HepG2 (cell line): Measurements from ENCODE around the gene SFI1. TPM values are rescaled to one million over a fixed set of nuclear protein-coding genes. Genes with fewer than 3 reads are reported as not detected.

Experiments used
- ATAC-seq: fragments of 200-7000 bp; cut with Tn5 transposase; 3 replicates; pipeline ENCODE4 v1.9.1; 2020; ENCODE audit warnings: mild to moderate bottlenecking, moderate library complexity
- BruUV-seq: library from RNA; stranded (reverse); fragments of 400-500 nt; replicated peaks from 2 replicates; lab custom pipeline; 2021; lab: Mats Ljungman, UMichigan
- CTCF ChIA-PET: fragments of 300-600 bp; formaldehyde crosslinking; extraction: SDS; loops from one replicate; lab custom pipeline; 2021; ENCODE audit warnings: low total read pairs, inconsistent platforms, low intra/inter-chr PET ratio; lab: Yijun Ruan, JAX
- POLR2A ChIA-PET: fragments of 350-600 bp; sonication (Branson Sonifier 250); formaldehyde crosslinking; loops from one replicate; lab custom pipeline; 2020; ENCODE audit warnings: antibody characterized with exemption, inconsistent platforms; lab: Yijun Ruan, JAX
- DNase-seq: peaks from one replicate; pipeline ENCODE4 v3.0.0-alpha.2; 2015; ENCODE audit warnings: low spot score
- FAIRE-seq: peaks from 3 replicates; lab custom pipeline; 2011; peaks lifted over from hg19 to GRCh38; lab: Jason Lieb, UNC
- H2AFZ ChIP-seq: one replicate; pipeline ENCODE4 v1.6.1; 2011; ENCODE audit warnings: low read length, inconsistent platforms
- H3K27ac ChIP-seq: fragments of 300-600 bp; 3 replicates; pipeline ENCODE4 v1.8.0; 2011; ENCODE audit warnings: mixed run types, mild to moderate bottlenecking, mixed read lengths, low read length, inconsistent platforms; ENCODE audit not compliant: insufficient read depth; ENCODE audit errors: extremely low read length
- H3K27me3 ChIP-seq, 2 experiments: fragments of 200-600 bp in 1 of 2; 2 replicates in 1 of 2; 3 replicates in 1 of 2; pipeline versions ENCODE4 v1.6.0 to v1.8.0; 2011; ENCODE audit warnings: low read length in 2 of 2, mild to moderate bottlenecking in 2 of 2, moderate library complexity in 2 of 2, inconsistent platforms in 1 of 2; ENCODE audit not compliant: insufficient read depth in 2 of 2, control insufficient read depth in 1 of 2
- H3K36me3 ChIP-seq, 2 experiments: fragments of 200-600 bp in 1 of 2; replicated peaks in 1 of 2; 2 replicates in 1 of 2; 3 replicates in 1 of 2; pipeline versions ENCODE4 v1.5.1 to v1.8.0; 2011; ENCODE audit warnings: low read length in 2 of 2, inconsistent platforms in 1 of 2; ENCODE audit not compliant: insufficient read depth in 2 of 2, control insufficient read depth in 1 of 2
- H3K4me1 ChIP-seq: 2 replicates; pipeline ENCODE4 v1.5.1; 2012; ENCODE audit warnings: low read length, inconsistent platforms; ENCODE audit not compliant: insufficient read depth
- H3K4me2 ChIP-seq: 2 replicates; pipeline ENCODE4 v1.6.0; 2011; ENCODE audit warnings: low read depth, low read length, inconsistent platforms
- H3K4me3 ChIP-seq, 3 experiments: fragments of 200-600 bp in 1 of 3; sonication (generic), shearing (Covaris generic) in 1 of 3; replicated peaks in 1 of 3; 2 replicates each; pipeline ENCODE4 v1.5.1; 2011 to 2016; ENCODE audit warnings: low read length in 3 of 3, inconsistent platforms in 2 of 3, low read depth in 2 of 3, mild to moderate bottlenecking in 2 of 3, control low read depth in 1 of 3, mixed read lengths in 1 of 3; ENCODE audit not compliant: insufficient read depth in 1 of 3
- H3K79me2 ChIP-seq: one replicate; pipeline ENCODE4 v1.6.1; 2011; ENCODE audit warnings: low read length, inconsistent platforms; ENCODE audit not compliant: insufficient read depth
- H3K9ac ChIP-seq: 2 replicates; pipeline ENCODE4 v1.6.0; 2011; ENCODE audit warnings: mild to moderate bottlenecking, low read depth, low read length, inconsistent platforms; ENCODE audit not compliant: insufficient read depth
- H3K9me3 ChIP-seq: 2 replicates; pipeline ENCODE4 v1.5.1; 2012; ENCODE audit warnings: mild to moderate bottlenecking, low read length
- H4K20me1 ChIP-seq: 2 replicates; pipeline ENCODE4 v1.6.0; 2011; ENCODE audit warnings: inconsistent platforms, mild to moderate bottlenecking, low read length, moderate library complexity; ENCODE audit not compliant: insufficient read depth
- AFF4 ChIP-seq: sonication (generic); formaldehyde crosslinking; IDR thresholded peaks from 2 replicates; pipeline ENCODE4 v1.4.0; 2020; ENCODE audit warnings: missing genetic modification reagents
- AHR ChIP-seq: IDR thresholded peaks from 2 replicates; pipeline ENCODE4 v1.6.1; 2018; ENCODE audit warnings: missing genetic modification reagents, missing compliant biosample characterization
- HOXA9 ChIP-seq: sonication (generic); formaldehyde crosslinking; IDR thresholded peaks from 2 replicates; pipeline ENCODE4 v1.8.1; 2022; ENCODE audit warnings: missing genetic modification reagents, mild to moderate bottlenecking, moderate library complexity, borderline replicate concordance
- KLF13 ChIP-seq: sonication (generic); formaldehyde crosslinking; IDR thresholded peaks from 2 replicates; pipeline ENCODE4 v1.4.0; 2020; ENCODE audit warnings: mild to moderate bottlenecking, missing genetic modification reagents
- NFATC3 ChIP-seq: sonication (generic); formaldehyde crosslinking; IDR thresholded peaks from 2 replicates; pipeline ENCODE4 v1.5.1; 2020; ENCODE audit warnings: mild to moderate bottlenecking, missing genetic modification reagents
- NR0B2 ChIP-seq: sonication (generic); formaldehyde crosslinking; IDR thresholded peaks from 2 replicates; pipeline ENCODE4 v1.4.0; 2020; ENCODE audit warnings: mild to moderate bottlenecking, missing genetic modification reagents
- RAD51 ChIP-seq: fragments of 450-650 bp; IDR thresholded peaks from 2 replicates; pipeline ENCODE4 v1.6.1; 2016; ENCODE audit warnings: borderline replicate concordance
- SMARCC2 ChIP-seq: fragments of 450-650 bp; IDR thresholded peaks from 2 replicates; pipeline ENCODE4 v1.6.1; 2017; ENCODE audit warnings: antibody characterized with exemption, mild to moderate bottlenecking
- TOPORS ChIP-seq: sonication (generic); formaldehyde crosslinking; IDR thresholded peaks from 2 replicates; pipeline ENCODE4 v1.8.0; 2023; ENCODE audit warnings: mild to moderate bottlenecking, missing genetic modification reagents
- ZNF207 ChIP-seq: fragments of 450-650 bp; IDR thresholded peaks from 2 replicates; pipeline ENCODE4 v1.6.1; 2016; ENCODE audit warnings: antibody characterized with exemption, borderline replicate concordance
- WGBS: methylation state at CpG from one replicate; pipeline ENCODE4 v1.1.6; 2017; ENCODE audit warnings: low lambda C conversion rate; 5-methylcytosine and 5-hydroxymethylcytosine counted together
- in situ Hi-C: cut with HindIII; loops from 2 replicates; pipeline ENCODE4 v1.10.0; 2017; ENCODE audit warnings: low pct_unique_long_range_greater_than_20kb; ENCODE audit not compliant: extremely low pct_ligation_motif_present
- intact Hi-C: fragments of 100-400 bp; cut with micrococcal nuclease; formaldehyde crosslinking; loops from one replicate; pipeline ENCODE4 v1.10.0; 2022; ENCODE audit not compliant: unreplicated experiment
- polyA plus RNA-seq, 8 experiments: library from polyadenylated mRNA; depleted of rRNA in 3 of 8; stranded (reverse) in 7 of 8; unstranded in 1 of 8; fragments of >200 nt; fragmentation: Illumina TruSeq in 4 of 8; extraction: Trizol in 4 of 8; gene quantifications; 2 replicates each; pipeline versions ENCODE4 v1.2.1 to v1.2.3, GENCODE V29; 2011 to 2016; ENCODE audit warnings: low read depth in 4 of 8, missing spikeins in 1 of 8, mixed read lengths in 1 of 8; ENCODE audit not compliant: insufficient read depth in 1 of 8
- total RNA-seq, 5 experiments: library from RNA; depleted of rRNA; stranded (reverse); fragments of >200 nt; fragmentation: Illumina TruSeq; extraction: Trizol; gene quantifications; 2 replicates each; pipeline ENCODE4 v1.2.3, GENCODE V29; 2016; ENCODE audit warnings: low read depth in 1 of 5

The SFI1 gene
- total and polyA plus RNA-seq, 2 of the 13 experiments (the other 11 are each of a cell fraction or from before 2014, with no cell fraction given), result 20.5 to 40.1 TPM

DNA sequence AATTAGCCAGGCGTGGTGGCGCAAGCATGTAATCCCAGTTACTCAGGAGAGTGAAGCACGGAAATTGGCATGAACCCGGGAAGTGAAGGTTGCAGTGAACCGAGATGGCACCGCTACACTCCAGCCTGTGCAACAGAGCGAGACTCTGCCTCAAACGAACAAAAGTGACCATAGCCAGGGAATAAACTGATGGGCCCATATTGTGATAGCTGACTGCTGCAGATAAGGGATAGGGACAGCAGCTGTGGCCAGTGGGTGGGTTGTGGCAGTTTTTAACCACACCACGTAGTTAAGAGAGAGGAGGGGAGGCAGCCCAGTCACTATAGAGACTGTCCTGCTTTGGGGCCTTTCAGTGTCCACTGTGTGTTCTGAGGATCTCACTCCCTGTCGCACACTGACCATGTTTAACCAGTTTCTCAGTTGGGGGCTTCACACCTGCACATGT is 106.8 kb downstream of the SFI1 start:
- peaks cover 25% of the 10 kb centered on the region for H3K4me1 ChIP-seq
- ChIA-PET CTCF (no interaction called here), POLR2A (interaction anchor here (1.1 kb wide), 2 partner anchors 25 to 59 kb away, joined by 3 read pairs; partner anchors contain the start of gene PISD)
- H4K20me1 ChIP-seq, result no peaks in the 10 kb centered on the region
- H3K9ac ChIP-seq, result no peak overlapping the region
- H3K27me3 ChIP-seq, result no peaks in the 10 kb centered on the region
- H3K79me2 ChIP-seq, result peaks cover 2% of the 10 kb centered on the region
- in situ Hi-C loops (no loop called here), intact Hi-C loops (loop anchor here (5.0 kb wide), 1 partner anchor 41 kb away; no protein-coding TSS in a partner anchor)
- WGBS, result 86% methylated on average over 9 of the region's 10 CpGs
- no peak overlapping the region for H2AFZ ChIP-seq
- no peak overlapping the region for H3K27ac ChIP-seq
- DNase-seq, result no peak
- H3K4me3 ChIP-seq, result no peak overlapping the region
- TF ChIP-seq ZNF207 (no peak), SMARCC2 (no peak), HOXA9 (no peak), AHR (CRISPR knock-in tag) (no peak), NR0B2 (CRISPR knock-in tag) (no peak), TOPORS (CRISPR knock-in tag) (no peak), KLF13 (CRISPR knock-in tag) (no peak), NFATC3 (CRISPR knock-in tag) (no peak), RAD51 (no peak), AFF4 (CRISPR knock-in tag) (no peak)
- TF ChIP-seq, all 625 proteins: peak for 0
- ATAC-seq (no peak), FAIRE-seq (no peak)
- H3K9me3 ChIP-seq, result no peaks in the 10 kb centered on the region
- BruUV-seq, result no TSS peak
- peaks cover 17 to 45% of the 10 kb centered on the region in 2 experiments; a peak in 4 of 5 replicates for H3K36me3 ChIP-seq
- no peak overlapping the region for H3K4me2 ChIP-seq
